Neutrophil (primary cell): Measurements from ENCODE around the gene UBE3A.

Experiments used
- H3K27ac ChIP-seq: fragments of 200-600 bp; sonication (generic); 2 replicates; pipeline ENCODE4 v1.5.1; 2016; ENCODE audit warnings: mild to moderate bottlenecking, moderate library complexity
- H3K27me3 ChIP-seq: fragments of 200-600 bp; sonication (generic); 2 replicates; pipeline ENCODE4 v1.6.0; 2016; ENCODE audit warnings: mild to moderate bottlenecking
- H3K36me3 ChIP-seq: fragments of 200-600 bp; sonication (generic); 2 replicates; pipeline ENCODE4 v1.5.1; 2017
- H3K4me1 ChIP-seq, 2 experiments: fragments of 200-600 bp in 1 of 2; sonication (generic) in 1 of 2; 1 replicate in 1 of 2; 2 replicates in 1 of 2; pipeline versions ENCODE4 v1.5.1 to v1.6.1; 2013 to 2016; ENCODE audit warnings: low read depth in 1 of 2, low read length in 1 of 2, mild to moderate bottlenecking in 1 of 2, moderate library complexity in 1 of 2; ENCODE audit not compliant: control insufficient read depth in 1 of 2, insufficient read depth in 1 of 2
- H3K4me3 ChIP-seq, 2 experiments: fragments of 200-600 bp in 1 of 2; sonication (generic) in 1 of 2; 1 replicate in 1 of 2; 2 replicates in 1 of 2; pipeline ENCODE4 v1.5.1; 2013 to 2016; ENCODE audit warnings: low read depth in 1 of 2, low read length in 1 of 2, mild to moderate bottlenecking in 1 of 2, moderate library complexity in 1 of 2
- H3K9me3 ChIP-seq: fragments of 200-600 bp; sonication (generic); 2 replicates; pipeline ENCODE4 v1.5.1; 2016
- TF ChIP-seq, protein P1 (sequence below): fragments of 200-600 bp; sonication (generic); IDR thresholded peaks from 2 replicates; pipeline ENCODE4 v1.5.1; 2016; ENCODE audit warnings: antibody characterized with exemption

Gene UBE3A

DNA sequence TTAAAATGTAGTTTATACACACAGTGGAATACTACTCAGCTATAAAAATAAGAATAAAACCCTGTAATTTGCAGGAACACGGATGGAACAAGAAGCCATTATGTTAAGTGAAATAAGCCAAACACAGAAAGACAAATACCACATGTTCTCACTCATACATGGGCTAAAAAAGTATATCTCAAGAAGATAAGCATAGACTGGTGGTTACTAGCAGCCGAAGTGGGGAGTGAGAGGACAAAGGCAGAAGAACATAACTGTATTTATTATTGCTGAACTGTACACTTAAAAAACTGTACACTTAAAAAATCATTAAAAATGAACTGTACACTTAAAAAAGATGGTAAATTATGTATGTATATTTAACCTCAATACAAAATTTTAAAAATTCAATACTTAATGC, 11.0 kb downstream of the UBE3A start:
- no peaks in the 10 kb centered on the region for H3K27me3 ChIP-seq
- H3K4me1 ChIP-seq: no peaks in the 10 kb centered on the region
- TF ChIP-seq, protein P1, sequence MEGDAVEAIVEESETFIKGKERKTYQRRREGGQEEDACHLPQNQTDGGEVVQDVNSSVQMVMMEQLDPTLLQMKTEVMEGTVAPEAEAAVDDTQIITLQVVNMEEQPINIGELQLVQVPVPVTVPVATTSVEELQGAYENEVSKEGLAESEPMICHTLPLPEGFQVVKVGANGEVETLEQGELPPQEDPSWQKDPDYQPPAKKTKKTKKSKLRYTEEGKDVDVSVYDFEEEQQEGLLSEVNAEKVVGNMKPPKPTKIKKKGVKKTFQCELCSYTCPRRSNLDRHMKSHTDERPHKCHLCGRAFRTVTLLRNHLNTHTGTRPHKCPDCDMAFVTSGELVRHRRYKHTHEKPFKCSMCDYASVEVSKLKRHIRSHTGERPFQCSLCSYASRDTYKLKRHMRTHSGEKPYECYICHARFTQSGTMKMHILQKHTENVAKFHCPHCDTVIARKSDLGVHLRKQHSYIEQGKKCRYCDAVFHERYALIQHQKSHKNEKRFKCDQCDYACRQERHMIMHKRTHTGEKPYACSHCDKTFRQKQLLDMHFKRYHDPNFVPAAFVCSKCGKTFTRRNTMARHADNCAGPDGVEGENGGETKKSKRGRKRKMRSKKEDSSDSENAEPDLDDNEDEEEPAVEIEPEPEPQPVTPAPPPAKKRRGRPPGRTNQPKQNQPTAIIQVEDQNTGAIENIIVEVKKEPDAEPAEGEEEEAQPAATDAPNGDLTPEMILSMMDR: no peak

DNA sequence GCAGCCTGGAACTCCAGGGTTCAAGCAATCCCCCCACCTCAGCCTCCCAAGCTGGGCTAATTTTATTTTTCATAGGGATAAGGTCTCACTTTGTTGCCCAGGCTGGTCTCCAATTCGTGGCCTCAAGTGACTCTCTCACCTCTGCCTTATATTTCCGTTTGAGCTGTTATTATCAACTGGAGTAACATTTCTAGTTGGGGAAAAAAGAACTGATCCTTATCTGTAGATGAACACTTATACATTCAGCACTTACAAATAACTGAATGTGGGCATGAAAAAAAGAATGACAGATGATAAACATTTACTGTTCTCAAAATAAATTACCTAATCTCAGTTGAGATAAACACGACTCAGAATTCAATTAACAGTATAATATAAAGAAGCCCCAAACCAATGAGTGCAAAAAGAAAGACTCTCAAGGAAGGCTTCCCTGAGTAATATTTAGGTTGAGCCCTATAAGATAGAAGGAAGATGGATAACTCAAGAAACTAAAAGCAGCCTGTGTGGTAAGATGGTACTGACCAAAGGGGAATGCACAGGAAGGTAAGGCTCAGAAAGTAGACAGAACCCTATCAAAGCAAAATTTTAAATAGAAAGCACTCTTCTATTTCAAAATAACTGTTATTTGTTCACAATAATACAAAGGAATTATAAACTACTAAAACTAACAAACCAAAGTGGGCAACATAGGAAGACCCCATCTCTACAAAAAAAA, 11.8 kb downstream of the UBE3A start:
- Histone ChIP-seq H3K36me3 (no peaks in the 10 kb centered on the region), H3K4me3 (no peak overlapping the region), H3K27me3 (no peaks in the 10 kb centered on the region), H3K27ac (no peak overlapping the region), H3K9me3 (no peaks in the 10 kb centered on the region), H3K4me1 (no peaks in the 10 kb centered on the region)
- TF ChIP-seq, protein P1: no peak

More for the DNA sequence above, 11.0 kb downstream of the UBE3A start:
- Histone ChIP-seq H3K4me3 (no peak overlapping the region), H3K9me3 (no peaks in the 10 kb centered on the region), H3K27ac (no peak overlapping the region), H3K36me3 (no peaks in the 10 kb centered on the region)

DNA sequence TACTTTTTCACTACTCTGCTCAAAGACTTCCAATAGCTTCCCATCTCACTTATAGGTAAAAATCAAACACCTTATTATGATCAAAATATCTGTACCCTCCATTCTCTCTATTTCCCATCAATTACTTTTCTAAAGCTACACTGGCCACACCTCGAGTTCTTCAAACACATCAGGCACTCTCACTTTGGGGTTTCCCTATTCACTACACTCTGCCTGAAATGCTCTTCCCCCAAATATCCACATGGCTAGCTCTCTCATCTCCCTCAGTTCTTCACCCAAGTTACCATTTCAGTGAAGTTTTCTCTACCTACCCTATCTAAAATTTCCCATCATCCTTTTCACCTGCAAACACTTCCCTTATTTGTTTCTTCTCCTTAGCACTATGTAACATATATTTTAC, 14.8 kb downstream of the UBE3A start:
- no peak overlapping the region for H3K4me3 ChIP-seq
- no peak overlapping the region for H3K27ac ChIP-seq
- H3K4me1 ChIP-seq: no peaks in the 10 kb centered on the region
- H3K9me3 ChIP-seq: no peaks in the 10 kb centered on the region
- TF ChIP-seq, protein P1: no peak
- H3K36me3 ChIP-seq: no peaks in the 10 kb centered on the region
- no peaks in the 10 kb centered on the region for H3K27me3 ChIP-seq

DNA sequence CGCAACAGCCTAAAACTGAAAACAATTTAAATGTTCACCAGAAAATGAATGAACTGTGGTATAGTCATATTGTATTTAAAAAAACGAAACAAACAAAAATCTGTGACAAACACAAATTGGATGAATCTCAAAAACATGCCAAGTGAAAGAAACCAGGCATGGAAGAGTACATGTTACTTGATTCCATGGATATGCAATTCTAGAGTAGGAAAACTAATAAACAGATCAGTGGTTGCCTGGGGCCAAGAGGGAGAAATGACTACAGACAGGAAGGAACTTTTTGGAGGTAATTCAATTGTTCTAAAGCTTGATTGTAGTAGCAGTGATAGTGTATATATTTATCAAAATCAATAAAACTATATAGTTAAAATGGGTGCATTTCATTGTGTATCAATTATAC, 16.8 kb downstream of the UBE3A start:
- Histone ChIP-seq H3K4me3 (no peak overlapping the region), H3K4me1 (no peaks in the 10 kb centered on the region), H3K36me3 (no peaks in the 10 kb centered on the region), H3K9me3 (no peaks in the 10 kb centered on the region), H3K27ac (no peak overlapping the region), H3K27me3 (no peaks in the 10 kb centered on the region)
- TF ChIP-seq, protein P1: no peak

DNA sequence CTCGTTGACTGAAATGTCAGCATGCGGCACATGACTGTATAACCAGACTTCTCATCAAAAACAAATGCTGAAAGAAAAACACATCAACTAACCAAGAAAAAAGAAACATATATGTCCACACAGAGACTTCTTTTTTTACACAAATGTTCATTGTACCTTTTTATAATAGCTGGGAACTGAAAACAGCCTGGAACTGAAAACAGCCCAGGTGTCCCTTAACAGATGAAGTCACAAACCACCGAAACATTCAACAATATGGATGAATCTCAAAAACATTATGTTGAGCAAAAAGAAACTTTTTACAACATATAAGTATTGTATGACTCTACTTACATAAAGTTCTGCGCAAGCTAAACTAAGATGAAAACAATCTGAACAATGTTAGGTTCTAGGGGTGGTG, 20.6 kb downstream of the UBE3A start:
- H3K4me3 ChIP-seq: no peak overlapping the region
- TF ChIP-seq, protein P1: no peak
- no peaks in the 10 kb centered on the region for H3K36me3 ChIP-seq
- no peaks in the 10 kb centered on the region for H3K9me3 ChIP-seq
- H3K27ac ChIP-seq: no peak overlapping the region
- no peaks in the 10 kb centered on the region for H3K4me1 ChIP-seq
- H3K27me3 ChIP-seq: no peaks in the 10 kb centered on the region
